ENCODE data around the gene NSMCE4A.

- TF ChIP-seq CTCF (IDR thresholded peaks at IDR 0.05): no peak
- no peak for TF ChIP-seq EZH2 (IDR thresholded peaks at IDR 0.05; ENCODE audit: borderline replicate concordance, insufficient read depth, low read depth, low read length, poor library complexity, severe bottlenecking)
Measured at GRCh38 chr10:122014652-122015248, 39.7 kb upstream of the NSMCE4A start.

Data from B cell (primary cell).